NCI-H2107 treated with DMSO at 0.1 percent for 48 hours (cell line): ENCODE data around the gene SCARB1.

Experiments used
- DNase-seq: peaks from one replicate; lab custom pipeline; 2025; ENCODE audit not compliant: unreplicated experiment; lab: John Stamatoyannopoulos, UW

SCARB1 gene

GRCh38 chr12:124736115-124737039 lies 127.3 kb downstream of the SCARB1 start:
- no peak for DNase-seq

GRCh38 chr12:124734224-124734788 lies 129.4 kb downstream of the SCARB1 start:
- peak; percentile 72 for DNase-seq

DNA sequence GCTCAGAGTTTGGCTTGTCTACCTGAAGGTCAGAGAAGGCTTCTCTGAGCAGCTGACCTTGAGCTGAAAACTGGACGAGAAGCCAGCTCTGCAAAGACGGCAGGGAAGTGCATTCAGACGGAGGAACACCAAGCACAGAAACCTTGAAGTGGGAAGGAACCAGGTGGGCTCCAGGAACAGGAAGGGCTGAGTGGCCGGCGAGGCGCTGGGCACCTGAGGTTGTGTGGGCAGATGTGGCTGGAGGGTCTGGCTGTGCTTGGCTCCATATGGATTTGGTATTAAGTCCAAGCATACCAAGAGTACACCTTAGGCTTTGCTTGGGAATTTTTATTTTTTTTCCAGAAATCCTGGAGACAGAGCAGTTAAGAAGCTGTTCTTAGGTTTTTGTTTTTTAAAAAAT lies 130.6 kb downstream of the SCARB1 start:
- no peak for DNase-seq

DNA sequence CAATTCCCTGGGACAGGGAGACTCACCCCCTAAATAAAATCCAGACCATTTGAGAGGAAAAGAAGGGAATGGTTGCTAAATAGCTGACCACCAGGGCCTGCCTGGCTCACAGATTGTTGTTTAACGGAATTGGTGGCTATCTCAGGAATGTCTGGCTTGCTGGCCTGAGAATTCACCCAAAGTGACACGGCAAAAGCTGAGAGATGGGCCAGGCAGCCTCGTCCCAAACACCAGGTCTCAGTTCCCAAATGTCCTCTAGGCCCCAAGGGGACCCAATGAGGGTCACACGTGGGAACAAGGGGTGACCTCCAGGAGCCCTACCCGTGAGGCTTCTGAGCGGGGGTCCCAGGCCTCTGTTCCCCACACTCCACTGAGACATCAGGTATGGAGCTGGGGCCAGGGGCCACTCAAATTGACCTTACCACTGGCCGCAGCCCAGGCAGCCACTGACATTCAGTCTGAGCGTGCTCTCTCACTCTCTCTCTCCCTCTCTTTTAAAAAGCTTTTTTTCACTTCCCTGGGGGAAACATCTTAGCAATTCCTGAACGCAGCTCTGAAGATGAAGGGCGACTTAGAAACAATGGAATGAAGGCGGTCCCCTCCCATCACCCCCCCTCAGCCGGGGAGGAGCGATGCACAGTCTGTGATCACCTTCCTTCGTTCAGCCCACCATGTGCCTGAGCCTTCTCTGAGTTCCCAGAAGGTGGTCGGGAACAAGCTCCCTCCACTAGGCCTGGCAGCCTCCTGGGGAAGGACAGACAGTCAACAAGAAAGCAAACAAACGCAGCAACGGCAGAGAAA lies 131.2 kb downstream of the SCARB1 start:
- no peak for DNase-seq

DNA sequence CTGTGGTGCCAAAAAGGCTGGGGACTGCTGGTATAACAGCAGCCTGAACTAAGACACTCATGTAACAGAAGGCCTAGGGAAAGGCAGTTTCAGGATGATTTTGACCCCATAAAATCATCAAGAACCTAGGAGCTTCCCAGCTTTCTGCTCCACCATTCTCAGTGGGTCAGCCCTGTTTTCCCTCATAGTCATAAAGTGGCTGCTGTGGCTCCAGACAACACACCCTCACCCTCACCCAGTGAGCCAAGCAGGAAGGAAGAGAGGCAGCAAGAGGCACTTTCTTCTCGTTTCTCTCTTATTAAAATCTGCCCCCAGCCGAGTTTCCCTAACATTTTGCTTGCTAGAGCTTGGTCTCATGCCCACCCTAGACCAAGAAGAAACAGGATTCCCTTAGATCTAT lies 131.8 kb downstream of the SCARB1 start:
- DNase-seq, result no peak

GRCh38 chr12:124730455-124730932 lies 133.2 kb downstream of the SCARB1 start:
- DNase-seq, result no peak

GRCh38 chr12:124727922-124728321 lies 135.7 kb downstream of the SCARB1 start:
- no peak for DNase-seq

DNA sequence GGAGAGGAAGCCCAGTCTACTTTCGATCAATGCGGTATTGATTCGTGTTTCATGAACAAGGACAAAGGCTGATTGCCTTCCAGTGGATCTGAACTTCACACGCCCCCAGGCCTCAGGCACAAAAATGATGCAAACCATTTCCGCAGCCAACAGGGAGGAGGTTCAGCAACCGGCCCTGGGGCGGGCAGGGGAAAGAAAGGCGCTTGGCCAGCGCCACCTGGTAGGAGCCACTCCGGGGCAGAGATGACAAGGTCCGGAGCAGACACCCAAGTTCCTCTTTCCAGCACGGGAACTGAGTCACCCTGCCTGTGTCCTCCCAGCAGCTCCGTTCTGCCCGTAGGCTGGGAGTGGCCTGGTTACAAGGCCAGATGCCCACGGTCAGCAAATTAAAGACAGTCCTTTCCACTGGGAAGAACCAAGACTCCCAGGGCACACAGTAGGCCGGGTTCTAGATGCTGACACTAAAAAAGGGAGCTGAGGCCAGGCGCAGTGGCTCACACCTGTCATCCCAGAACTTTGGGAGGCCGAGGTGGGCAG lies 136.3 kb downstream of the SCARB1 start:
- no peak for DNase-seq
